ENCODE data around the gene MYO5B.

DNA sequence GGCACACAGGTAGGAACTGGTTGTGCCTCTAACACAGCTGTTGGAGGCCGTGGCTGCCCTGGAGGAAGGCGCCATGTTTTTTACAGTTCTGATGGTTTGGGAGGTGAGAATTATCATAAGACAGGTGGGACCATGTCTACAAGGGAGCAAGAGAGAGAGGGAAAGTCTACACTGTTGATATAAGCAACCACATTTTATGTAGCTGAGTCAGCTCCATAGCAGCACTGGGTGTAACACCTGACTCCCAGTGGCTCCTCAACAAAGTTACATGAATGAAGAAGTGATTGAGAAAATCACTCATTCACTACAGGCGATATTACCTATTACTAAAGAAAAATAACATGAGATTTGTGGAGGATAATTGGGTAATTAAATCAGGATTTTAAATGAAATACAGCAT lies 340.3 kb downstream of the MYO5B start:
- no peak for TF ChIP-seq TEAD4 (IDR thresholded peaks at IDR 0.05; ENCODE audit: borderline replicate concordance, insufficient read depth)
- TF ChIP-seq, protein P1, sequence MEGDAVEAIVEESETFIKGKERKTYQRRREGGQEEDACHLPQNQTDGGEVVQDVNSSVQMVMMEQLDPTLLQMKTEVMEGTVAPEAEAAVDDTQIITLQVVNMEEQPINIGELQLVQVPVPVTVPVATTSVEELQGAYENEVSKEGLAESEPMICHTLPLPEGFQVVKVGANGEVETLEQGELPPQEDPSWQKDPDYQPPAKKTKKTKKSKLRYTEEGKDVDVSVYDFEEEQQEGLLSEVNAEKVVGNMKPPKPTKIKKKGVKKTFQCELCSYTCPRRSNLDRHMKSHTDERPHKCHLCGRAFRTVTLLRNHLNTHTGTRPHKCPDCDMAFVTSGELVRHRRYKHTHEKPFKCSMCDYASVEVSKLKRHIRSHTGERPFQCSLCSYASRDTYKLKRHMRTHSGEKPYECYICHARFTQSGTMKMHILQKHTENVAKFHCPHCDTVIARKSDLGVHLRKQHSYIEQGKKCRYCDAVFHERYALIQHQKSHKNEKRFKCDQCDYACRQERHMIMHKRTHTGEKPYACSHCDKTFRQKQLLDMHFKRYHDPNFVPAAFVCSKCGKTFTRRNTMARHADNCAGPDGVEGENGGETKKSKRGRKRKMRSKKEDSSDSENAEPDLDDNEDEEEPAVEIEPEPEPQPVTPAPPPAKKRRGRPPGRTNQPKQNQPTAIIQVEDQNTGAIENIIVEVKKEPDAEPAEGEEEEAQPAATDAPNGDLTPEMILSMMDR (IDR thresholded peaks at IDR 0.05) = no peak
- TF ChIP-seq POLR2AphosphoS5 (IDR thresholded peaks at IDR 0.05; ENCODE audit: low read depth, low read length) = no peak
- no peak for TF ChIP-seq EP300 (IDR thresholded peaks at IDR 0.05; ENCODE audit: borderline replicate concordance in 1 of 2, low read depth in 1 of 2, low read length in 1 of 2)
- no peak for TF ChIP-seq FOXM1 (IDR thresholded peaks at IDR 0.05; ENCODE audit: low read depth)

Data from SK-N-SH (cell line).